Type B pancreatic cell (in vitro differentiated cells): ENCODE measurements around the gene C9orf85. TPM values are rescaled to one million over a fixed set of nuclear protein-coding genes. Genes with fewer than 3 reads are reported as not detected.

ENCODE experiments used
- DNase-seq: peaks from one replicate; pipeline ENCODE4 v3.0.0; 2021; ENCODE audit warnings: mixed read lengths; ENCODE audit not compliant: unreplicated experiment; ENCODE audit errors: extremely low spot score
- H3K27ac Mint-ChIP-seq: 2 replicates; pipeline ENCODE4 v1.8.0; 2021; ENCODE audit warnings: mild to moderate bottlenecking, mixed read lengths
- H3K27me3 Mint-ChIP-seq: 2 replicates; pipeline ENCODE4 v1.8.0; 2021; ENCODE audit warnings: mixed read lengths
- H3K36me3 Mint-ChIP-seq: 2 replicates; pipeline ENCODE4 v1.8.0; 2021; ENCODE audit warnings: mixed read lengths
- H3K4me1 Mint-ChIP-seq: one replicate; pipeline ENCODE4 v1.8.0; 2021; ENCODE audit warnings: mixed read lengths; ENCODE audit not compliant: unreplicated experiment
- H3K4me3 Mint-ChIP-seq: 2 replicates; pipeline ENCODE4 v1.8.0; 2021; ENCODE audit warnings: mild to moderate bottlenecking, mixed read lengths
- H3K9me3 Mint-ChIP-seq: 2 replicates; pipeline ENCODE4 v1.8.0; 2021; ENCODE audit warnings: mixed read lengths
- total RNA-seq: library from RNA; stranded (reverse); gene quantifications from 2 replicates; pipeline ENCODE4 v1.2.1, GENCODE V29; 2021; ENCODE audit warnings: low replicate concordance
- TF ChIP-seq, protein P1 (sequence below): fragments of 200-600 bp; sonication (generic); conservative IDR thresholded peaks from 2 replicates; pipeline ENCODE4 v1.5.0; 2021; ENCODE audit warnings: antibody characterized with exemption, mild to moderate bottlenecking

C9orf85 gene
- total RNA-seq, 1 donor from 2014 or later, result 17.9 TPM

DNA sequence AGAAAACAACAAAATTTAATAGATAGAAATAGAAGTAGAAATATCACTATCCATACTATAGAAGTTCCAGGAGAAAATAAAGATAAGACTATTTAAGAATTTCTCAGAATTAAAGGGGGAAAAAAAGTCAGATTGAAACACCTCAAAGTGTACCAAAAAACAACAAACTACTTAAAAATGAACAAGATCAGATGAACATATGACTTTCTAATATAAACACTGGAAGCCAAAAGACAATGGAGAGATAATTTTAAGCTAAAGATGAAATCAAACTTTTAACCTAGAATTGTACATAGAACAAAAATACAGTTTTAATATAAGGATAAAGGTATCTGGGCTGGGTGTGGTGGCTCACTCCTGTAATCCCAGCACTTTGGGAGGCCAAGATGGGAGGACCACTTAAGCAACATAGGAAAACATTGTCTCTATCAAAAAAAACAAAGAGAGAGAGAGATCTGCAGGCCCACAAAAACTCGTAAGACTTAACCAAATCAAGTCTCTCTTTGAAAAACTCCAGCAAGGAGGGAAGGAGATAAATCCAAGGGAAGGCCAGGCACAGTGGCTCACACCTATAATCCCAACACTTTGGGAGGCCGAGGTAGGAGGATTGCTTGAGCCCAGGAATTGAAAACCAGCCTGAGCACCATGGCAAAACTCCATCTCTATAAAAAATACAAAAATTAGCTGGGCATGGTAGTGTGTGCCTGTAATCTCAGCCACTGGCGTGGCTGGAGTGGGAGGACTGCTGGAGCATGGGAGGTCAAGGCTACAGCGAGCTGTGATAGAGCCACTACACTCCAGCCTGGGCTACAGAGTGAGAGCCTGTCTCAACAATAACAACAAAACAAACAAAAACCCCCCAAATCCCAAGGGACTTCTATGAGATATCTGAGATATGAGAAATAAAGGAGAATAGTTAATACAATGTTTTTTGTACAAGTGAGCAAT, 32.8 kb upstream of the C9orf85 start:
- peaks cover 42% of the 10 kb centered on the region for H3K36me3 Mint-ChIP-seq

DNA sequence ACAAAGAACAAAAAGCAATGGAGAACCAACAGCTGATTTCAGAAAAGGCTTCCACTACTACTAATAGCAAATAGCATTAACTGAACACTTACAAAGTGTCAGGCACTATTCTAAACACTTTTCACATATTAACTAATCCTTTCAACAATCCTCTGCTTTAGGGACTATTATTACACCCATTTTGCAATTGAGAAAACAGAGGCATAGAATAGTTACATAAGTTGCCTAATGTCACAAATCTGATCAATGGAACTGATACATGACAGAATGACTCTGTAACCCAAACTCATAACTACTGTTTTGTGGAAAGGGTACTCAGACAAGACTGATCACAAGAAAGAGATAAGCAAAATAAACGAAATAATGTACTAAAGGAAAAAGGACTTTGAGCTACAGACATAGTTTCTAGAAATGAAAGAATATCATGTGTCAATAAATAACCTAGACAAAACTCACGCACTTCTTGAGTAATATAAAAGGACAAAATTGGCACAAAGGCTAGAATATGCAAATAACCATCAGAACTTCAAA, 31.7 kb upstream of the C9orf85 start:
- H3K9me3 Mint-ChIP-seq, result peaks cover 22% of the 10 kb centered on the region

More for the DNA sequence above, 32.8 kb upstream of the C9orf85 start:
- peaks cover 12% of the 10 kb centered on the region for H3K9me3 Mint-ChIP-seq
- H3K4me1 Mint-ChIP-seq, result peaks cover 4% of the 10 kb centered on the region
- H3K4me3 Mint-ChIP-seq, result no peak overlapping the region
- DNase-seq, result no peak
- H3K27ac Mint-ChIP-seq, result no peak overlapping the region
- TF ChIP-seq, protein P1, sequence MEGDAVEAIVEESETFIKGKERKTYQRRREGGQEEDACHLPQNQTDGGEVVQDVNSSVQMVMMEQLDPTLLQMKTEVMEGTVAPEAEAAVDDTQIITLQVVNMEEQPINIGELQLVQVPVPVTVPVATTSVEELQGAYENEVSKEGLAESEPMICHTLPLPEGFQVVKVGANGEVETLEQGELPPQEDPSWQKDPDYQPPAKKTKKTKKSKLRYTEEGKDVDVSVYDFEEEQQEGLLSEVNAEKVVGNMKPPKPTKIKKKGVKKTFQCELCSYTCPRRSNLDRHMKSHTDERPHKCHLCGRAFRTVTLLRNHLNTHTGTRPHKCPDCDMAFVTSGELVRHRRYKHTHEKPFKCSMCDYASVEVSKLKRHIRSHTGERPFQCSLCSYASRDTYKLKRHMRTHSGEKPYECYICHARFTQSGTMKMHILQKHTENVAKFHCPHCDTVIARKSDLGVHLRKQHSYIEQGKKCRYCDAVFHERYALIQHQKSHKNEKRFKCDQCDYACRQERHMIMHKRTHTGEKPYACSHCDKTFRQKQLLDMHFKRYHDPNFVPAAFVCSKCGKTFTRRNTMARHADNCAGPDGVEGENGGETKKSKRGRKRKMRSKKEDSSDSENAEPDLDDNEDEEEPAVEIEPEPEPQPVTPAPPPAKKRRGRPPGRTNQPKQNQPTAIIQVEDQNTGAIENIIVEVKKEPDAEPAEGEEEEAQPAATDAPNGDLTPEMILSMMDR, result no peak
- no peaks in the 10 kb centered on the region for H3K27me3 Mint-ChIP-seq

DNA sequence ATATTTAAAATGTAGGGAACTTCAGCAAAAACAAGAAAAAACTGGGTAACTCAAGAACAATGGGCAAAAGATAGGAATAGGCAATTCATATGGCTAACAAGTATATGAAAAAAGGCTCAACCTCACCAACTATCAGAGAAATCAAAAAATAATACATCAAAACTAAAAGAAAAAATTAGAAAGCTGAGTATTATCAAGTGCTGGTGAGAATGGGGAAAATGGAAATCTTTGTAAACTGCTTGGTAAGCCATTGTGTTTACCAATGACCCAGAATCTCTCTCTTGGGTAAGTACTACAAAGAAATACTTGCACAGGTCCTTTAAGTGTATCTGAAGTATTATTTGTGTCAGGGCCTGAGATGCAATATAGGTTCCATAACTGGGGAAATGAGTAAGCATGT, 27.4 kb upstream of the C9orf85 start:
- H3K27ac Mint-ChIP-seq, result no peak overlapping the region
- TF ChIP-seq, protein P1, result no peak
- no peak overlapping the region for H3K4me3 Mint-ChIP-seq
- H3K9me3 Mint-ChIP-seq, result peaks cover 19% of the 10 kb centered on the region
- no peaks in the 10 kb centered on the region for H3K4me1 Mint-ChIP-seq
- H3K27me3 Mint-ChIP-seq, result no peaks in the 10 kb centered on the region
- peaks cover 42% of the 10 kb centered on the region for H3K36me3 Mint-ChIP-seq
- no peak for DNase-seq

More for the DNA sequence above, 31.7 kb upstream of the C9orf85 start:
- Mint-ChIP-seq H3K27ac (no peak overlapping the region), H3K27me3 (no peaks in the 10 kb centered on the region), H3K4me3 (no peak overlapping the region), H3K4me1 (peaks cover 4% of the 10 kb centered on the region), H3K36me3 (peaks cover 50% of the 10 kb centered on the region)
- TF ChIP-seq, protein P1, result no peak
- DNase-seq, result no peak

DNA sequence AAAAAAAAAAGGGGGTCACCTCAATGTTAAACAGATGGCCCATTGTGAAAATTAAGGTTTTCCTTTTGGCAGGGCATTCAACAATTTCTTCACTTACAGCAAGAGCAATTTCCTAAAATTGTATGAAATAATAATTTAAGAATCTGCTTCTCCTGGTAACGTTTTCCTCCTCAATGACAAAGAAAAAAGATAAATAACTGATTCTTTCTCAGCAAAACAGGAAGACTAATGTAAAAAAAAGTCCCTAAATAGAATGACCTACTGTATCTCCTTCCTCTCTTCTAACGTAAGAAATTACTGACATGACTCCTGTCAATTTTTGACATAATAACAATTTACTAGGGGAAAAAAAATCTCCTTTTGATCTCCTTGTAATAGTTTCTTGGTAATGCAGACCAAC, 26.0 kb upstream of the C9orf85 start:
- Mint-ChIP-seq H3K27ac (no peak overlapping the region), H3K4me1 (no peaks in the 10 kb centered on the region), H3K9me3 (peaks cover 23% of the 10 kb centered on the region), H3K36me3 (peaks cover 36% of the 10 kb centered on the region), H3K4me3 (no peak overlapping the region), H3K27me3 (no peaks in the 10 kb centered on the region)
- DNase-seq, result no peak
- TF ChIP-seq, protein P1, result no peak

DNA sequence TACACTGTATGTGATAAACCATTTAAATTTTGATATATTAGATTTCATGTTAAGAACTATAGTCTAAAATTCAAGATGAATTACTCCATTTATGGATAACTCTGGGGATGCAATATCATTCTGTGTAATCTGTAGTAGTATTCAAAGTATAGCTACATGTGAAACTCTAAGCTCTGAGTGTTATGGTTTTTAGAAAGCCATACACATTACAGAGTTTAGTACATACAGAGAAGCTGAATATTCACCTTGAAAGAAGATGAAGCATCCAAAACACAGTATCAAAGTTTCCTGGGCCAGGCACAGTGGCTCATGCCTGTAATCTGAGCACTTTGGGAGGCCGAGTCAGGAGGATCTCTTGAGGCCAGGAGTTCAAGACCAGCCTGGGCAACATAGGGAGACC, 25.4 kb upstream of the C9orf85 start:
- Mint-ChIP-seq H3K4me1 (no peaks in the 10 kb centered on the region), H3K9me3 (peaks cover 20% of the 10 kb centered on the region), H3K27ac (no peak overlapping the region), H3K27me3 (no peaks in the 10 kb centered on the region), H3K4me3 (no peak overlapping the region), H3K36me3 (peaks cover 34% of the 10 kb centered on the region)
- no peak for DNase-seq
- TF ChIP-seq, protein P1, result no peak
